Glomerular visceral epithelial cell (primary cell): ENCODE data around the gene CASK.

Source experiments
- DNase-seq: peaks from one replicate; pipeline ENCODE4 v3.0.0-alpha.2; 2016; ENCODE audit errors: extremely low spot score

The CASK gene

DNA sequence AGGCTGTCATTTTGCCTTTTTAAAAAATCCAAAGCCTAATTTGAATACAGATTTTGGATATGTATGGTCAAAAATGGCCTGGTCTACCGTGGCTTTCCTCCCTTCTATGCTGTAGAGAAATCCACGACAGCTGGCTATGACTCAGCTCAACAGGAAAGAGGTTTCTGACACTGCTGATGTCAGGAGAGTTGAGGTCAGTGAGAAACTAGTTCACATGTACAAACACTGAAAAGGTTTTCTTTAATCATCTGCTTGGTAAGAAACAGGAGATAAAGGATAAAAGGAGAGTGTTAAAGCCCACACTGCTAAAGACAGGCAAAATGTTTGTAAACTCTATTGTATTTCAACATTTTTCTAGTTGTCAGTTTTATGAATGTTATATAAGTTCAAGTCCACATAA is 362.3 kb downstream of the CASK start:
- DNase-seq = peak; percentile 65

DNA sequence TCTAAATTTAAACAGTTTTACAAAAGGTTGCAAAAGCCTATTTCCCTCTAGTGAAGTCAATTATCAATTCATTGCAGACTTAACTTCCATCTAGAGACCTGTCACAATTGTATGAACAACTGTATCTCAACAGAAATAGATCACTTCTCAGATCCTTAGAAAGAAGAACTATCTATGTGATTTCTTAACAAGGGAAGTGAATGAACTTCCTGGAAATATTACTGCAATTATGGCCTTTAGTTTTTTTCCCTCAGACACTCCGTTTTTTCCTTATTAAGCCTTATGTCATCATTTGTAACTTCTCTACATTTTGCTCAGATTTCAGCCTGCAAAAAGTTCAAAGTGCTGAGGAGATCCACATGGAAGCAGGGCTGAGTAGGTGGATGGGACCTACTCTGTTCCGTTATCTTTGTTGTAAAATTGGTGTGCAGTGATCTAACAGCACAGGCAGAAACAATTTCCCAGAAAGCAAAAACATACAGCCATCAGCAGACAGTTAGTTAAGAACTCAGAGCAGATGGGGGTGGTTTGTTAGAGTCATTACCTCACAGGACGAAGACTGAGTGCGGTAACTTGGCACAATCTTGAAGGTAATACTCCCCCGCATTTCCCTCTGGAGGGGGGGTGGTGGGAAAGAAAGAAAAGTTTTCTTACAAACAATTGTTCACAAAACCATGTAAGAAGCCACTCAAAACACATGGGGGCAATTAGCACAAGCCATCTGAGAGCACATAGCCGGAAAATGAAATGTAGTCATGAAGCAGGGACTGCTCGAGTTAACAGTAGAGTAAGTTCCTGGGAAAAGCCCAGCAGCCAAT is 363.9 kb downstream of the CASK start:
- peak; percentile 46 for DNase-seq

DNA sequence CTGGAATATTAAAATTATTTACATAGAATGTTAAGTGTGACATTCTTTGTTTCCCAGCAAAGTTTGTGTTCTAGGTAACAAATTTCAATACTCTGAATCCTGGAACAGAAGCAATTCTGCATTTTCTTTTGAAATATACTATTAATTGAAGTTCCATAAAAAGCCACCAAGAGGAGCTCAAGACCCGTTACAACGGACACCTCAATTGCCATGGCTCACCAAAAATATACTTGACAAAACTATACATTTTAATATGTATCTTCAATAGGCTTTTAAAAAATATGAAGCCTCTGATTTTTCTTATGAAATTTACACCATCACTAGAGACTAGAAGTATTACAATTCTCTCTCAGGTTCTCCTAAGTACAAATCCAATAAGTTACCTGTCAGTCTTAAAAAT is 364.8 kb downstream of the CASK start:
- peak; percentile 24 for DNase-seq

DNA sequence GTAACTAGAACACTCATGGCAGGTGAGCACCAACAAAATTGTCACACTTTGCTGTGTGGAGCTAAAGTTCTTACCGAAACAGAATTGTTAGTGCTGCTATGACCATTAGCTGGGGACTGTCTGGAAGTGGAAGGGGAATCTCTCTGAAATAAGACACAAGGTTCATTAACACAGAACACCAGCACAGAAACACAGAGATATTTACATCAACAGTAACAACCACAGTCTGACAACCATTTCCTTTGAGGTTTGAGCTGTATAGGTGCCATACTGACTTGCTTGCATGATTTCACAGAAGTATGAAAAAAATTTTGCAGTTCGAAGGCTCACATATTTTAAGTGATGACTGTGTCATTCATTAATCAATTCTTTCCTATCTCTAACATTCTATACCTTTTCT is 366.4 kb downstream of the CASK start:
- peak; percentile 16 for DNase-seq

DNA sequence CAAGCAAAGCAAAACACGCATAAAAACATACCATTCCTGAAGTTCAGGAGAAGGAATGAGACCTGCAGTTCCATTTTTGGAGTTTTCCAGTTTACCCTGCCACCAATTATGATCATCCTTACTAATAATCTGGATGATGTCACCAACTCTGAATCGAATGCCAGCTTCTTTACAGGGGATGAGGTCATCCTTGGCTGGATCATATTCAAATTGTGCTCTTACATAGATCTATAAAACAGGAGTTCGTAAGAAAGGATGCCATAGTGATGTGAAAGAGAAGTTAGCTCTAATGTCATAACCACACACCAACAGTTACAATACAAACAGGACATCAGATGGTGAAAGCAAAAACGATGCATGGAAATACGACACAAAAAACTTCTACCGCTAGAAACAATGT is 369.7 kb downstream of the CASK start:
- no peak for DNase-seq

DNA sequence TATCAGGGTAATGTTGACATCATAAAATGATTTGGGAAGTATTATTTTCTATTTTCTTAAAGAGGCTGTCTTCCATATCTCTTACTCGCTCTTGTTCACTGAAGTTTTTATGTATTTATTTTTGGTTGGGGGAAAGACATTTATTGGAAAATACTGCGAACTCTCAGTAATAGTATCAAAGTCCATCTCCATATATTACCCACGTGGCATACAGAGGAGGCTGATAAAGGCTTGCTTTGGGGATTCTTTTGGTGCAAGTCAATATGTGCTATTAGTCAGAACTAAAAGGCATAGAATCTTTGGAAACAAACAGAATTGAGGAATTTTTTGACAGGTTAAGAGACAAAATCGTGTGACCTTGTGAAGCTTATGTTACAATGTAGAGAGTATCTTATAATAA is 374.9 kb downstream of the CASK start:
- DNase-seq = no peak

DNA sequence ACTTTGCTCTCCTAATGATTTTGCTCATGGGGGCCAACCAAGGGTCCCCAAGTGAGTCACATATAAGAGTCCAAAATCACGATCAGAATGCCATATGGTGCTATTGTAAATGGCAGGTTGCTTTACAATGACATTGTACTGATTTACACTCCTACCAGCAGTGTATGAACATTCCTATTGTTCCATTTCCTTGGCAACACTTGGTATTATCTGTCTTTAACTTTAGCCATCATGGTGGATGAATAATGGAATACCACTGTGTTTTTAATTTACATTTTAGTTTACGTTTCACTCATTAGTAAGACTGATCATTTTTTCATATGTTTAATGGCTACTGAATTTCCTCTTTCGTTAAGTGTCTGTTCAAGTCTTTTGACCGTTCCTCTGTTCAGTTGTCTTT is 379.7 kb downstream of the CASK start:
- DNase-seq = no peak

DNA sequence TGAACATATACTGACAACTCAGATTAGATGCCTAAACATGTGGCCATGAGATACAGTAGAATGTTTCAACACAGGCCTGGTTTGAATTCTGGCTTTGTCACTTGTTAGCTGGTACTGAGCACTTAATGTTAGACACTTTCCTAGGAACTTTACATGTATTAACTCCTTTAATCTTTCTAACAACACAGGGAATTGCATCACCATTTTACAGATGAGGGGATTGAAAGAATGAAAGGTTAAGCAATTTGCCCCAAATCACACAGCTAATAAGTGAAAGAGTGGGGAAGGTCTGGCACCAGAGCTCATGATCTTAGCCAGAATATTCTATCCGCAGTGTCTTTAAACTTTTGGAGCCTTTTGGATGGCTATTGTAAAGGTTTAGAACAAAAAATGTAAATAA is 380.3 kb downstream of the CASK start:
- DNase-seq = no peak

DNA sequence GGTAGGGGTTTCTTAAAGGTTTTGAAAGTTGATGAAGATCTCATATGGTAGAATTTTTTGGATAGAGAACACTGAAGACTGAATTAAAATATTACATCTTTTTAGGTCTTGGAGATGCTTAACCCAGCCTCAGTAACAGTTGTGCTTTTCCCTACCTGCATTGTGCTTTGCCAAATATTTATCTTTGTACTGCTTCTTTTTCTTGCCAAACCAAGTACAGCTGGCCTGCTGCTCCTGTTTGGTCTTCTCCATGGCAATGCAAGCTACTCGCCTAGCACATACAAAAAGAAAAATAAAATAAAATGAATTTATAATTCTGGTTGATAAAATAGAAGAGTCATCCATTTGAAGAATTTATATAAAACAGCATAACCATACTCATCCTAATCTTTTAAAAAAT is 380.8 kb downstream of the CASK start:
- DNase-seq = no peak

DNA sequence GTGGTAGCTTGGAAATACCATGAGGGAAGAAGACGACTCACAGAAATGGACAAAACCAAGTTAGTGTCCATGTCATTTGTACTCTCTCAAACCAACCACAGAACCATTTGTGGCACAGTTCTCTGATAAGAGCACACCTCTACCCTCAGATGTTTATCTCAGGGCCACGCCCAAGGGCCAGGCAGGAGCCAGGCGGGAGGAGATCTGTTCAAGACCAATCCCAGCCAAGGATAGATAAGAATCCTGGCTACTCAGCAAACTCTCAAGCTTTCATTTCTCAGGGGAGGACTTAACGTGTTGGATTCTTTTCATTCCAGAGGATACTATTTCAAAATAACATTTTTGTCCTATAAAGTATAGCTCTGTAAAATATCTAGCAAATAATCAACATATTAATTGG is 381.2 kb downstream of the CASK start:
- DNase-seq = no peak

DNA sequence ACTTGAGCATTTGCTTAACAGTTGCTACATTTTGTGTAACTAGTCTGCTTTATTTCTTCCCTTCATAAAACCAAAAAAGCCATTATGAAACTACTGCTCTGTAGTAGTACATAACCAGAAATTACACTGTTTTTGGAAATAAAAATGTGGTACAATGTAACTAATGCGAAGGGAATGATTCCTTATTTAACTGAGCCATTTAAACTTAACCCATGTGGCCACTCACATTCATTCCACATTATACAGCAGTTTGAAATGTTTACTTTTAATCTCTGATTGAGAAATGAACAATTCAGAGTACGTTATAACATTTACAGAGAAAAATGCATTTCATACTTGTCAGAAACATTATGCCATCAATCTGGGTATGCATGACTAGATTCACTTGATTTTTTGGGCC is 382.0 kb downstream of the CASK start:
- no peak for DNase-seq

DNA sequence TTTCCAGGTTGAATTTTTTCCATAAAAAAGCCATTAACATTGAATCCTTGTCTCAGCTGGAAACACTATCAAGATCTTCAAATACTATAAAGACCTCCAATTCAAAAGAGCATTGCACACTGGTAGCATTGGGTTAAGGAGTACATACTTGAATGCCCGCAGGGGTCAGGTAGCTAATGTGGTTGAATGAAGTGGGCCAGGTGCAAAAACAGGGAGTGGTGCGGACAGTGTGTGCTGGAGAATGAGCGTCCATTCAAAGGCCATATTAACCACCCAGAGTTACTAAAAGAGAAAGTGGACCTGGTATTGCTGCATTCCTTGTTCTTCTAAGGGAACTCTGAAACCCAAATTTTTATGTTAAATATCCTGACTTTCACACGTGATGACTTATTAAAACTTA is 384.6 kb downstream of the CASK start:
- DNase-seq = no peak

DNA sequence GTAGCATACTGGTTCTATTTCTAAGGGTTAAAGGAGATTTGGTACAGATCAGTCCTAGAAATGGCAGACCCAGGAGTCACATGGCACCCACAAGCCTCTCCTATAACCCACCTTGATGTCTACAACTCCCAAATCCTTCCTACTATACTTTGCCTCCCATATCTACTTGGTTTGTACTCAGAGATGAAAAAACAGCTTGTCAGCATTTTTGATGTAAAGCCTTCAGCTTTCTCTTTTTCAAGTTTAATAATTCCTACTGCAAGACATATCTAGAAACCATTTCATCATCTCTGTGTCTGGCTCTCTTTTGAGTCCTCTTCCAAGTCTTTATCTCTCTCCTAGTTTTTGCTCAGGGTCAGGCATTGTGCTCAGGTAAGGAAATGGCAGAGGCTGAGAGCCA is 393.3 kb downstream of the CASK start:
- no peak for DNase-seq

DNA sequence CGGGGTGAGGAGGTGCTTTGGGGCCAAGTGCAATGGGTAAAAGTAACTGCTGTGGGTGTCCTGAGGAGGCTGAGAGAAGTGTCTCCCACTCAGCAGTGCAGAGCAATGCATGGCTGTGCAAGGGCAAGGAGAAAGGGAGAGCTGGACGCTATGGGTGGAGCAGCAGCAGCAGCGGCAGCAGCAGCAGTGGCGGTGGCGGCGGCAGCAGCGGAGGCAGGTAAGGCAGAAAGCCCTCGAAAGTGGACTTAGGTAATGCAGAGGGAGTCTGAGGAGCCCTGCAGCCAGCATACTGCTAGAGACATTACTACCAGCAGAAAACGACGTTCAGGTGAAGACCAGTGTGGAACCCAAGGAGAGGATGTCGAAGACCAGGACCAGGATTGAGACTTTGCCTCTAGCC is 394.1 kb downstream of the CASK start:
- DNase-seq = no peak

DNA sequence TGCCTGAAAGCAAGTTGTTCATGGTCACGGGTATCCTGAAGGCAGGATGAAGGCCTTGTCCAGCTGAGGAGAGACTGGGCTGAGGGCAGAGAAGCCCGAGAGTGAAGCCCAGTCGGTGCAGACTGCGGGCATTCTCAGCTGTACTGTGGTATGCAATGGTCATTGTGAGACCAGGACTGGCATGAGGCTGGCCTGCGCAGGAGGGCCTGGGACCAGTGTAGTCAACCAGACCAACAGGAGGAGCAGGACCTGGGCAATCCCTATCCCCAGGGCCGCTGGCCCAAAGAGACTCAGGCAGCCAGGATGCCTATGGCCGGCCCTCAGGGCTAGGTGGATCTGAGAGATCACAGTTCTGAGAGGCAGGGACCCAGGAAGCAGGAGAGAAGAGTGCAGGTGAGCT is 394.6 kb downstream of the CASK start:
- DNase-seq = no peak

DNA sequence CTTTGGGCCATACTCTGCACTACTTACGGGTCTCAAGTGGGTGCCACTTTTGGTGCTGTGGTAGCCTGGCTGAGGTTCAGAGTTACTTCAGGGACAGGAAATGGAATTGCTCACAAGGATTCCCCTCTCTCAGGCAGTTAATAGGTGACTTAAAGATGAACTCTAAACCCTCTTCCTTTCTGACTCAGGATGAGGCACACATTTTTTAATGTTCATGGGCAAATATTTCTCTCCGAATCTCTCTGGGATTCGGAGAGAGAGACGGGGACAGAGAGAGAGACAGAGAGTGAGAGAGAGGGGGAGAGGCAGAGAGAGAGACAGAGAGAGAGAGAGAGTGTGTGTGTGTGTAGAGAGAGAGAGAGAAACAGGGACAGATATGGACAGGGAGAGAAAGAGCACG is 396.4 kb downstream of the CASK start:
- peak; percentile 69 for DNase-seq

DNA sequence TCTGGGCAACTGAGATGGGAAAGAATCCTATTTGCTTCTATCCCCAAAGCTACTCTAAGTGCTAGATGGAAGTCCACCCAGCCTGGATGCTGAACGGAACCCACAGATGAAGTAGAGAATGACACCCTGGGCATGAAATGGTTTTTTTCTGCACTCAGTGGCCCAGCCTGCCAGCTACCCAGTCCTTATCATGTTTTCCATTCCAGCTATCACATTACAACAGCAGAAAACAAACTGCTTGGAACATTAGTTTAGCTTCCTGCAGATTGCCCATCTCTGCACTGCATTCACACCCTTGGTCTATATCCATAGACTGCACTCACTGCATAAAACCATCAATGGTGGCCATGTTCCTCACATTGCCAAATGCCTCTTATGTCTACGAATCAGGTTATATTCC is 397.1 kb downstream of the CASK start:
- no peak for DNase-seq

DNA sequence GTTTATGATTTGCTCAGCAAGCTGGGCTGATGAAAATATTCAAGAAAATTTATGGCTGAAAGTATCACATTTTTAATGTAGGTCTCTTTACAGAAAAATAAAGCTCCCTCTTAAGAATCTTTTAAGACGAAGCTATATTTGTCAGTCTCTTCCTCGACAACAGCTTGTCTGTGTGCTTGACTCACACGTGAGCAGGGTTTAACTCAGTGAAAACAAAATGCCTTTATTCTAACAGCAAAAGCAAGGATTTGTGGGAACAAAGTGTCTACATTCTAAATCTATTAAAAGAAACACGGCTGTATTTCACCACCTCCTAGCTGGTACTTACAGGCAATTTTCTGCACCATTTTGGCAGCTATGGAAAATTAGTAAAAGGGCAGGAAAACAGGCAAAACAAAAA is 400.7 kb downstream of the CASK start:
- no peak for DNase-seq

DNA sequence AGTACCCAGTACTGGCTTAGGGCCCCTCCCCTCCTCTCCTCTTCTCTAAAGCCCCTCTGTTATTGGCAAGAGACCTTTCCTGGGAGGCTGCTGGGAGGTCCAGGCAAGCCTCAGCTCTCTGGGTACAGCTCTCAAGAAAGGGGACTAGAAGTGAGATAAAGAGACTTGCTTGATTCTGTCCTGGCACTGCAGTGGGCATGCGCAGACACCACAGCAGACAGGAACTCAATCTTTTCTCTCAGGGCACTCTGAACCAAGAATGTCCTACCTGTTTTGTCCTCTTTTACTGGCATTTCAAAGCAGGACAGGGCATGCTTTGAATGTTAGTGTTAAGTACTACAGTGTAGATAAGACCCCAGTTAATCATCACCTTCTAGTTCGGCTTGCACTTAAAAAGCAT is 401.3 kb downstream of the CASK start:
- no peak for DNase-seq

DNA sequence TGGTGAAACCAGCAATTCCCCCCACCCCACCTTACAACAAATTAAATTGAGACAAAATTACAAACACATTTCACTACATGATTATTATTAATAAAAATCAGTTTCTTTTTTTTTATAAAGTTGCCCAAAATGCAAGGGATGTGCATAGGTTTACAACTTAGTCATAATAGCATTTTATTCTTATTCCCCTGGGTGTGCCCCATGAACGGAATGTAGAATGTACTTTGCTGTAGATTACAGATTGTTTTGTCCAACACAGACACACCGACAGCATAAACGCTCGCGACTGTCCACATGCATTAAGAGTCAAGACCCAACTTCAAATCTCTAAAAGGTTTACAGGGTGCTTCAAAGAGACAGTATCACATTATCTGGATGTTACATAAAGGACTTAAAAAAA is 403.9 kb downstream of the CASK start:
- no peak for DNase-seq

DNA sequence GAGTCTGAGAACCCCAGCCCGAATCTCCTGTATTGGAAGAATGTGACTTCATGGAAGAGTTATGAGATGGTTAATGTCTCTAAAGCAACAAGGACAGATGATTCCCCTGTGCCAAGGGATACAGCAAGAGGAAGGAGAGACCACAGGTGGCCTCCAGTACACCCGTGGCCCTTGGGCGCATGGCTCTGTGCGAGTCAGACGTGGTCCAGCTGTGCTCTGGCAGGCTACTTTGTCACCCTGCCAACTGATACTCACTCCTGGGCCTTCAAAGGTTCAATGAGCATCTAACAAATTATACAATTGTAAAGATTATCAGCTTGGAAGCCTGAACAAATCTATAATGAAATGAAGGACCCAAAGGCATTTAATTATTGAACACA is 404.5 kb downstream of the CASK start:
- DNase-seq = peak; percentile 26

DNA sequence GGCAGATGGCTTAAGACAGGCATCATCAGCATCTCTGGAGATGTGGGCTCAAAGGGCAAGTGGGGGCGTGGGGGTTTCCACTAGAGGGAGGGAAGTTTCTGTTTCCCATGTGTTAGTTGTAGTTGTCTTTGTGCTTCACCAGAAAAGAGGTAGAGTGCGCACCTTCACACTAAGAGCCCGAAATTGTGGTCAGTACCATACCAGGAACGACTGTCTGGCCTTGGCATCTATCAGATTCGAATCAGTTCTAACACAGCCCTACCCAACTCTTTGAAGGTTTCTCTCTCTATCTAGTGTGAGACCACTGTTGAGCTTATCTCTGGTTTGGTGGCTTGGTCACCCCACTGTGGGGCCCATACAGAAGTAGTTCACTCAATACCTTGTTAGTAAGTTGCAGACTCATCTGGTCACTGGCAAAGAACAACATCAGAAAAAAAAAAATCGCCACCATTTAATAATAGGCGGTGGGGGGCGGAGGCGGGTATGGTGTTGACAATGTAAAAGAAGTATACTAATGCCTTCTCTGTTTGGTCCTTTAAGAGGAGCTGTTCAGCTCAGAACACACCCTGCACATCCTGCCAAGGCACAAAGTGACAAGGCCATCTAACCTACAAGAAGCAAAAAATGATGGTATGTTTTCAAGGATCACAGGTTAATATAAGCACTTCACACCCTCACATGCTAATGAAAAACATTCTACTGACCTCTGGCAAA is 405.1 kb downstream of the CASK start:
- no peak for DNase-seq

DNA sequence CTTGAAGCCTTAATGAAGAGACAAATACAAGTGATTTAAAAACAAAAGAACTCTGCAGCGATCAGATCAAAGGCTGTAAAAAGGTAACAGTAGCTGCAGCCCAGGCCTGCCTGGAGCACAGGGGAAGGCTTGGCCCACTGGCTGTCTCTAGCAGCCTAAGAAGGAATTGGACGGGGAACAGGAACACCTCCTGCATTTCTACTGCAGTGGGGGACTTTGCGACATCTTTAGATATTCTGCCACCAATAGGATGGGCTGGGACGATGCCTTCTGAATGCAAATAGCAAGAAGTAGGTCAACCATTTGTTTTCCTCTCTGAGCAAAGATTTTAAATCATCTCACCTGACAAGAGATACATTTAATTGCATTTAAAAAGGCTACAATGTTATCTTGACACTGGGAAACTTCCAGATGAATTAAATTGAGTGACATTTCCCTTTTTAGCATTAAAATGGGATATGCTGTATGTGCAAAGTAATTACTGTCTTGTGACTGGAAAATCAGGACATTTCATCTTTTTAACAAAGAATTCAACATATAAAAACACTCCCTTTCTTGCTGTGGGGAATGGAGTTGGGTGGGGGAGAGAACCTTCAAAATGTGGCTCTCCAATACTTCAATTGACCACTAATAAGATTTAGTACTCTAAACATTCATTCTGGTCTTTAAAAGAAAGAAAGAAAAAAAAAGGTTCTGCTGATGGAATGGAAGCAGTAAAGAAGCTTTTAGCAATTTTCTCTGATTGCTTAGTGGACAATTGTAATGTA is 406.2 kb downstream of the CASK start:
- DNase-seq = no peak
